HG02571 (cell line): ENCODE measurements around the gene PAPPA2.

Experiments
- ATAC-seq: cut with Tn5 transposase; IDR thresholded peaks from one replicate; pipeline ENCODE4 v1.9.1; 2021; ENCODE audit warnings: mild to moderate bottlenecking, moderate library complexity; ENCODE audit not compliant: unreplicated experiment

Gene PAPPA2

DNA sequence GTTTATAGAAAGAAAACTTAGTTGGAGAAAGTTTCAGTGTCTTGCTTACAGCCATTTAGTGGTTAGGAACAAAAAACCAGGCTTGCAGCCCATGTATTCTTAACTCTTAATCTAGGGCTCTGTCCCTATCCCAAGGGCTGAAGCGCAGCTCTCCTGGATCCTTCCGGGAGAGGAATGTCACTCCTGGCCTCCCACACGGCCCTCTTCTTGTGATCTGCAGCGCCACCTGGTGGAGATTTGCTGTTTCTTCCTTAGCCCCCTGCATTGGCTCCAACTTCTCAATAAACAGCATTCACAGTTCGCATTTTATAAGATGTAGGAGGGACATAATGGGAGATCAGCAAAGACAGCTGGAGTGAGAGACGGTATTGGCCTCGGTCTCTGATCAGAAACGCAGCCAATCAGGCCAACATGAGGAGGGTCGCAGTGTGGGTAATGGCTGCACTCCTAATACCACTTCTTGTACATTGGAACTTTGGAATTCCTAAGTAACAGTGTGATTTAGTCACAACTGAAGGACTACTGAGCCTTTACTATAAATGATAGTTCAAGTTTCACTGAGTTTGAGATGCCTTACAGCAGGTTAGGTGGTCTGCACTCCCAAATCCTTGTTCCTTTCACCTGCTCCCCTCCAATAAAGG, 418.1 kb downstream of the PAPPA2 start:
- ATAC-seq, result no peak

DNA sequence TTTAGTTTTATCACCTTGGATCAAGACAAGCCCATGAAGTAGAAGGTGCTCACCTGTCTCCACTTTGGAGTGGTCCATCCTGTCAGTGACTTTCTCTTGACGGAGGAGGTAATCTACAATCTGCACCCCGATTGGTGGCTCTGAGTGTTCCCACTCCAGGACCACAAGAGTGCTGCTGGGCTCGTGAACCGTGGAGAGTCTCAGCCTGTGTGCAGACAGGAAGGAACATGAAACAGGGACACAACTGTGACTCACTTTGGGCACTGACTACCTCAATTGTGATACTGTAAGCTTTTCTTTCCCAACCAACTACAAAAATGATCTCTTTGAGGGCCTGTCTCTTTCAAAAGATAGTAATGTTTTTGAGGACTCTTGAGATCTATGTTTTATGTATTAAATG, 421.3 kb downstream of the PAPPA2 start:
- no peak for ATAC-seq

DNA sequence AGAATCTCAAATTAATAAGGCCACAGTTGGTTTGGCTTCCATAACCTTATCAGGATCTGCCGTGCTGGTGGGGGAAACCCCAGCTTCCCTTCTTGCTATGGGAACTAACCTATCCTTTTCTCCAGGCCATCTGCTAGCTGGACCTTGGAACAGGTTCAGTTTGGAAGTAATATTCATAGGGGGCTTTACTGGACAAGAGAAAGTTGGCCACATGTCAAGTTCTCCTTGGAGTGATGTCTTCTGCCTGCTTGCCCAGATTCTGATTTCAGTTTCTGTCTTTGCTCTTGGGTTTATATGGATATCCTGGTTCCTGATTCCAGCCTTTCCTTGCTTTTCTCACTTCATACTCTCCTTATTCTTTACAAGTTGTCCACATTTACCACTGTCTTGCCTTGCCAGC, 421.9 kb downstream of the PAPPA2 start:
- ATAC-seq, result no peak

DNA sequence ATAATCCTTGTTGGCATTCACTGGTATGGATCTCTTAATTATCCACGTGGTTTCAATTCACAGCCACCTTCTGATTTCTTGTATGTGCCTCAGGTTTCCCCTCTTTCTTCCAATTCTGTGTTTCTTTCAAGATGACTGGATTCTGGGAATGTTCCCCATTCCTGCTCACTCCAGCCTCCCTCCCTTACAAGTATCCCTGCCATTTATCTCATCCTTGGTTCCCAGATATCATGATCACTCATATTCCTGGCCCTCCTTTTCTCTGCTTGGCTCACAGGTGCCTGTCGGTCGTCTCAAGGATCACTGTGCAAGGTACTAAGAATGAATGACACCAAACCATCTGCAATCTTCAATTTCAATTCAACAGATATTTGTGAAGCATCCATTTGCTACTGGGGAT, 422.4 kb downstream of the PAPPA2 start:
- ATAC-seq, result no peak

- ATAC-seq, result no peak
Observed at GRCh38 chr1:176885751-176886150, 422.8 kb downstream of the PAPPA2 start.

GRCh38 chr1:176888471-176889032, 425.6 kb downstream of the PAPPA2 start:
- ATAC-seq, result no peak

DNA sequence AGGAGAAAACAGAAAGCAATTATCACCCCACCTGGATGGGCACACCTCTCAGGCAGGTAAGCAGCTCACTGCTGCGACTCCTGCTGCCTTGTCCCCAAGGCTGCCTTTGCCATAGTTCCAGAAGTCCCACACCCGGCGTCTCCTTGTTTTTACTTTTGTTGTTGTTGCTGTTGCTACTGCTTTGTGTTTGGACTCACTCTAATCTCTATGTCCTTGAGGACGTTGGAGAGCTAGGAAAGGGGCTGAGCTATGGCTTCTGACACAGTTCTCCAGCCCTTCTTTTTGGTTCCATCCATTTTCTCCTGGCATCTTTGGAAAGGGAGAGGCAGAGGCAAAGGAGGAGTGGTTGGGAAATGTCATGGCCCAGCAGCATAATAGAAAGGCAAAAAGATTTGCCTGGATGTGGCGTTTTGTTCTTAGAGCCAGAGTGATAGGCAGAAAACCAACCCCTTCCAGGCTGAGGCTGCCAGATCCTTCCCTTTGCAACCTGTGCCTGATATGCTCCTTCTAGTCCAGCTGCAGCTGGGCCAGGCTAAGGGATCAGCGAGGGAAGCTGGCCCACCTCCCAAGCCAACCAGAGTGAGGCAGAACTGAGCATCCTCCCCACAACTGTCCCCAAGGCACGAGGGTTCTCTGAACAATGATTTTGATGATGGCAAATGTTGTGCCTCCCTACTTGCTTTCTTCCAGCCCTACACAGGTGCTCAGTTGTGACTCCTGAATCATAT, 430.8 kb downstream of the PAPPA2 start:
- no peak for ATAC-seq

- ATAC-seq, result no peak
Observed at GRCh38 chr1:176894450-176894849, 431.5 kb downstream of the PAPPA2 start.
